ENCODE measurements around the gene HES2. TPM values are rescaled to one million over a fixed set of nuclear protein-coding genes. Genes with fewer than 3 reads are reported as not detected.
"Not testable (repeated sequence)": the region's sequence is repeated elsewhere in the genome, so short reads cannot be mapped to it uniquely, and the experiment has no call there.

HES2 gene
- total RNA-seq, 1 donor from 2014 or later, result 0.26 TPM

DNA sequence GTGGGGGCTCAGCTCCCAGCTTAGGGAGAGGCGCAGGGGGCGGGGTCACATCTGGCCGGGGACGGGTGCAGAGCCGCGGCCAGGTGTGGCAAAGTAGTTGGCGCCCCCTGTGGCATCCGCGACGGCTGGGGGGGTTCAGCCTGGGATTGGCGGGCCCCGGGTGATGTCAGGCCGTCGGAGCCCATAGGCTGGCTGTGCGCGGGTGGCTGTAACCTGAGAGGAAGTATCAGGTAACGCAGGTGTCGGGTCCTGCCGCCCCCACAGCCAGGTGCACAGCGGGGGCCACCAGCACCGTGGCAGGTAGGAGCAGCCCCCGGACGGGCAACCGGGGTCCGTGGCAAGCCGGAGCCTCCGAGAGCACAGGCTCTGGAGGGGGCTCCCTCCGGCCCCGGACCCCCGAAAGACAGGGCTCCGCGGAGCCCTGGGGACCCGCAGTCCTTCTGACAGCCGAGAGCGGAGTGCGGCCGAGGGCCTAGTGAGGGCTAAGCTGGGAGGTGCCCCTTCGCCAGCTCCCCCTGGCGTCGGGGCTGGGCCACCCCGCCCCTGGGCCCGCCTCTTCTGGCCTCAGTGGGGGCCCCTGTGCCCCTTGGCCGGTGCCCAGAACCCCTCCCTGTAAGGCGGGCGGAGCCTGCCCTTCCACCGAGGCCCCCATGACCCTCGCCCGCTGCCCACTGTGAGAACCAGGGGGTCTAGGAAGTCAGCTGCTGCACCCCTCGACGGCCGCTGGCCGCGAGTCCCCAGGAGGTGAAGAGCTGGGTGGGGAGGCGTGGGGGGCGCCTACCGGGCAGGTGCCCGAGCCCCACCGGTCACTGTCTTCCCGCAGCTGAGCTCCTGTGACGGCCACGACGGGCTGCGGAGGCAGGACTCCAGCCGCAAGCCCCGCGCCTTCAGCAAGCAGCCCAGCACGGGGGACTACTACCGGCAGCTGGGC, 28.4 kb upstream of the HES2 start:
- no peak overlapping the region for H3K4me3 Mint-ChIP-seq
- peaks cover 44% of the 10 kb centered on the region for H3K27me3 Mint-ChIP-seq
- DNase-seq, result no peak
- intact Hi-C loops (cut with micrococcal nuclease), result no loop called here
- H3K27ac Mint-ChIP-seq, result no peak overlapping the region
- peaks cover 13% of the 10 kb centered on the region for H3K4me1 Mint-ChIP-seq
- no peaks in the 10 kb centered on the region for H3K36me3 Mint-ChIP-seq (ENCODE audit: low read depth)
- H3K9me3 Mint-ChIP-seq, result no peaks in the 10 kb centered on the region

- no peak for DNase-seq
- Mint-ChIP-seq H3K4me1 (peaks cover 13% of the 10 kb centered on the region), H3K36me3 (ENCODE audit: low read depth) (no peaks in the 10 kb centered on the region), H3K27me3 (peaks cover 42% of the 10 kb centered on the region), H3K4me3 (peak overlapping the region; percentile 21), H3K9me3 (no peaks in the 10 kb centered on the region), H3K27ac (no peak overlapping the region)
- intact Hi-C loops (cut with micrococcal nuclease), result no loop called here
Measured at GRCh38 chr1:6447016-6447817, 27.5 kb upstream of the HES2 start.

DNA sequence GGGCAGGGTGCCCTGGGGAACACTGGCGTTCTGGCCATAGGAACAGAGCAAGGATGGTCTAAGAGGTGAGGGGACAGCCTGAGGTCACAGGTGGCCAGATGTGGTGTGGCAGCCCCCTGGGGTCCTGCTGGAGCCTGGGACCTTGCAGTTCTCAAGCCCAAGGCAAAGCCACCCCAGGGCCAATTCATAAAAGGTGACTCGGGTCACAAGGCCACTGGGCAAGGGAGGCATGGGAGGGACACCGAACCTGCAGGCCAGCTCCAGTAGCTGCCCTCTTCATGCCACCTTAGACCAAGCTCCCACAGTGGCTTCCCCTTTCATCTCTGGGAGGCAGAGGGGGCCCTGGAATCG, 26.9 kb upstream of the HES2 start:
- no peak overlapping the region for H3K27ac Mint-ChIP-seq
- peak overlapping the region; percentile 26 for H3K4me3 Mint-ChIP-seq
- intact Hi-C loops (cut with micrococcal nuclease), result no loop called here
- no peaks in the 10 kb centered on the region for H3K9me3 Mint-ChIP-seq
- H3K36me3 Mint-ChIP-seq (ENCODE audit: low read depth), result no peaks in the 10 kb centered on the region
- DNase-seq, result no peak
- H3K4me1 Mint-ChIP-seq, result peaks cover 13% of the 10 kb centered on the region
- peaks cover 43% of the 10 kb centered on the region for H3K27me3 Mint-ChIP-seq

DNA sequence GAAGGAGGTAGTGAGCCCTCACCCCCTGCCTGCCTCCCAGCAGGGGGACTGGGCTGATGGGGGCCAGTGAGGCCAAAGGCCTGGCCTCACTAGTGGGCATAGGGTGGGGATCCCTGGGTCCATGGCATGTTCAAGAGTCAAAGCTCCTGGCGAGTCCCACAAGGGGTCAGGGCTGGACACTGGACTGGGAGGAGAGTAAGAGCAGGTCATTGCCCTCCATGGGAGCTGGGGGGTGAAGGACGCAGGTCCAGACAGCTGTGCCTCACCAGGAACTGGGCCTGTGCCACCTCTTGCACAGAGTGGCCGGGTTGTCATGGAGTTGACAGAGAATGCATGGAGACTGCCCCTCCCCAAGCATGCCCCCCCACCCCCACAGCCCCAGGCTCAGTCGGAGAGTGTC, 26.2 kb upstream of the HES2 start:
- DNase-seq; H3K36me3 Mint-ChIP-seq (ENCODE audit: low read depth); H3K27ac Mint-ChIP-seq; intact Hi-C loops (cut with micrococcal nuclease); H3K9me3 Mint-ChIP-seq; H3K4me3 Mint-ChIP-seq: not testable (repeated sequence)
- Mint-ChIP-seq H3K4me1 (peaks cover 15% of the 10 kb centered on the region), H3K27me3 (peaks cover 46% of the 10 kb centered on the region)

DNA sequence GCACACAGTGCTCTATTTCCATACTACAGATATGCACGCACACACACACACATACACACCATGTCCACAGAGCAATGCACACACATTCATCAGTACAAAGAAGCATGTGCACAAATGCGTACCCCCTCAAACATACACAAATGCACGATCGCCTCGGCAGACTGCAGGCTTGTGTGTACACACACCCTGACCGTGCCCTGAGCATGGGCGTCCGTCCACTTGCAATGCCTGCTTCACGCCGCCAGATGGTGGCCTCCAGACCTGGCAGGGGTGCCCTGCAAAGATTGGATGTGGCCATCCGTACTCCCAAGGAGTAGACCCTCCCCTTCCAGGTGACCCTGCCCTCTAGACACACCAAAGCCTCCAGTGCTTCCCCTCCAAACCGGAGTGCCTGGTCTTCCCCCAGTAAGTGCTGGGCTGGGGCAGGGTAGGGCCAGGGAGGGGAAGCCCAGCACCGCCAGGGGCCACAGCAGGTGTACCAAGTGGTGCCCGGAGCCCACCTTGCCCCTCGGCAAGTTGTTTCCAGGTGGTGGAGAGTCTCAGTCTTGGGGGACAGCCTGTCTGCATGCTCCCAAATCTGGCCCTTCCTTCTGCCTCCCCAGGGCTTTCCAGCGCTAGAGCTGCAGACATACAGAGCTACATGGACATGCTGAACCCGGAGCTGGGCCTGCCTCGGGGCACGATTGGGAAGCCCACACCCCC, 25.5 kb upstream of the HES2 start:
- DNase-seq, result peak; percentile 84

DNA sequence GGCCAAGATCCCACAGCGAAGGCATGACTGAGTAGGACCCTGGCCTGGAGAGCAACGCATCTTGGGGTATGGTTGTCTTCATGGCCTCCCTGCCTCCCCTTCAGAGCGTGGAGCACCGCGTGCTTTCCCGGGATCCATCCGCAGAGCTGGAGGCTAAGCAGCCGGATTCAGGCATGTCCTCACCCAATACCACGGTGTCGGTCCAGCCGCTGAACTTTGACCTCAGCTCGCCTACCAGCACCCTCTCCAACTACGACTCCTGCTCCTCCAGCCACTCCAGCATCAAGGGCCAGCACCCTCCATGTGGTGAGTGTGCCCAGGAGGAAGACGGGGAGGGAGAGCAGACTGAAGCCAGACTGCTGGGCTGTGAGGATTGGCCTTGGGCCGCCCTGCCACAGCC, 24.7 kb upstream of the HES2 start:
- no peaks in the 10 kb centered on the region for H3K36me3 Mint-ChIP-seq (ENCODE audit: low read depth)
- no peak for DNase-seq
- no peaks in the 10 kb centered on the region for H3K9me3 Mint-ChIP-seq
- no peak overlapping the region for H3K4me3 Mint-ChIP-seq
- peaks cover 11% of the 10 kb centered on the region for H3K4me1 Mint-ChIP-seq
- intact Hi-C loops (cut with micrococcal nuclease), result no loop called here
- peaks cover 34% of the 10 kb centered on the region for H3K27me3 Mint-ChIP-seq
- no peak overlapping the region for H3K27ac Mint-ChIP-seq

More for the DNA sequence above, 25.5 kb upstream of the HES2 start:
- Mint-ChIP-seq H3K4me1 (peaks cover 14% of the 10 kb centered on the region), H3K9me3 (no peaks in the 10 kb centered on the region), H3K27ac (no peak overlapping the region), H3K36me3 (ENCODE audit: low read depth) (no peaks in the 10 kb centered on the region), H3K27me3 (peaks cover 40% of the 10 kb centered on the region), H3K4me3 (no peak overlapping the region)
- intact Hi-C loops (cut with micrococcal nuclease), result no loop called here

GRCh38 chr1:6443339-6444115, 23.8 kb upstream of the HES2 start:
- intact Hi-C loops (cut with micrococcal nuclease), result no loop called here

GRCh38 chr1:6441586-6441985, 21.9 kb upstream of the HES2 start:
- intact Hi-C loops (cut with micrococcal nuclease), result no loop called here
- H3K27ac Mint-ChIP-seq, result no peak overlapping the region
- peaks cover 10% of the 10 kb centered on the region for H3K4me1 Mint-ChIP-seq
- no peak overlapping the region for H3K4me3 Mint-ChIP-seq
- H3K27me3 Mint-ChIP-seq, result peaks cover 34% of the 10 kb centered on the region
- no peaks in the 10 kb centered on the region for H3K36me3 Mint-ChIP-seq (ENCODE audit: low read depth)
- no peak for DNase-seq
- H3K9me3 Mint-ChIP-seq, result no peaks in the 10 kb centered on the region

More at GRCh38 chr1:6443339-6444115, 23.8 kb upstream of the HES2 start:
- DNase-seq, result no peak
- H3K36me3 Mint-ChIP-seq (ENCODE audit: low read depth), result no peaks in the 10 kb centered on the region
- no peaks in the 10 kb centered on the region for H3K9me3 Mint-ChIP-seq
- H3K4me3 Mint-ChIP-seq, result no peak overlapping the region
- H3K4me1 Mint-ChIP-seq, result peaks cover 8% of the 10 kb centered on the region
- H3K27me3 Mint-ChIP-seq, result peaks cover 34% of the 10 kb centered on the region
- no peak overlapping the region for H3K27ac Mint-ChIP-seq

DNA sequence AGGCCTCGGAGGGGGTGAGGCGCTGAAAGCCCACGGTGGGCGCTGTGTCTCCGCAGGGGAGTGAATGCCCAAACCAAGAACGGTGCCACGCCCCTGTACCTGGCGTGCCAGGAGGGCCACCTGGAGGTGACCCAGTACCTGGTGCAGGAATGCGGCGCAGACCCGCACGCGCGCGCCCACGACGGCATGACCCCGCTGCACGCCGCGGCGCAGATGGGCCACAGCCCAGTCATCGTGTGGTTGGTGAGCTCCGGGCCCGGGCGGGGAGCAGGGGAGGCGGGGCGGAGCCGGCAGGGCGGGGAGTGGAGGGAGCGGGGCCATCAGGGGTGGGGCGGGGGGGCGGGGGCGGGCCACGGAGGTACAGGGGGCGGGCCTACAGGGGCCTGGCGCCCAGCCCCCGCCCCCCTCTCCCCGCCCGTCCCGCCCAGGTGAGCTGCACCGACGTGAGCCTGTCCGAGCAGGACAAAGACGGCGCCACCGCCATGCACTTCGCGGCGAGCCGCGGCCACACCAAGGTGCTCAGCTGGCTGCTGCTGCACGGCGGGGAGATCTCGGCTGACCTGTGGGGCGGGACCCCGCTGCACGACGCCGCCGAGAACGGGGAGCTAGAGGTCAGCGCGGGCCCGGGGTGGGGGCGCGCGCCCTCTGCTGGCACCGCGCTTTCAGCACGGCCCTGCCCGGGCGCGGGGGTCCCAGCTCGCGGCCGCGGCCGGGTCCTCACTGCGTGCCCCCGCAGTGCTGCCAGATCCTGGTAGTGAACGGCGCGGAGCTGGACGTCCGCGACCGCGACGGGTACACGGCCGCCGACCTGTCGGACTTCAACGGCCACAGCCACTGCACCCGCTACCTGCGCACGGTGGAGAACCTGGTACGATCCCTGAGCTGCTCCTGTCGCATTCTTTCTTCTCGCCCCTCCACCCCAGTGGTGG, 20.7 kb upstream of the HES2 start:
- intact Hi-C loops (cut with micrococcal nuclease), result no loop called here
- H3K4me1 Mint-ChIP-seq, result peaks cover 10% of the 10 kb centered on the region
- H3K4me3 Mint-ChIP-seq, result peak overlapping the region; percentile 37
- H3K36me3 Mint-ChIP-seq (ENCODE audit: low read depth), result no peaks in the 10 kb centered on the region
- peak; percentile 92 for DNase-seq
- H3K9me3 Mint-ChIP-seq, result no peaks in the 10 kb centered on the region
- H3K27ac Mint-ChIP-seq, result no peak overlapping the region
- peaks cover 28% of the 10 kb centered on the region for H3K27me3 Mint-ChIP-seq

DNA sequence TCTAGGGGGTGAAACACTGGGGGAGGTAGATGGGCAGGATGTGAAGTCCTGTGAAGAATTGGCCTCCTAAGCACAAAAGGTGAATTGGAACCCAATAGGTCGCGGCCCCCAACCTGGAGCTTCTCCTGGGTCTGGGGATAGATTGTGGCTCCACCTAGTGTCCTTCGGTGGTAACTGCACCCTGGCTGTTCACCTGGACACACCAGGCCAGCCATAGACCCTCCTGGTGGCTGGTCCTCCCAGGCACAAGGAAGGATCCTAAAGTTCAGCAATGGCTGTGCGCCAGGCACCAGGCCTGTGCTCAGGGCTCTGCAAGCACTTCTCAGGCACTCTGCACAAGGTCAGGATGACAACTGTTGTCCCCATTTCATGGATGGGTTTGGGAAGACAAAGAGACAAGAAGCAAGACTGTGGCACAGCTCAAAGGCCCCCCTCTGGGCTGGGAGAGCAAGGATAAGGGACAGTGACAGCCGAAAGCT, 18.4 kb upstream of the HES2 start:
- intact Hi-C loops (cut with micrococcal nuclease), result loop anchor here (1.0 kb wide), 1 partner anchor 192 kb away; no protein-coding TSS in a partner anchor

DNA sequence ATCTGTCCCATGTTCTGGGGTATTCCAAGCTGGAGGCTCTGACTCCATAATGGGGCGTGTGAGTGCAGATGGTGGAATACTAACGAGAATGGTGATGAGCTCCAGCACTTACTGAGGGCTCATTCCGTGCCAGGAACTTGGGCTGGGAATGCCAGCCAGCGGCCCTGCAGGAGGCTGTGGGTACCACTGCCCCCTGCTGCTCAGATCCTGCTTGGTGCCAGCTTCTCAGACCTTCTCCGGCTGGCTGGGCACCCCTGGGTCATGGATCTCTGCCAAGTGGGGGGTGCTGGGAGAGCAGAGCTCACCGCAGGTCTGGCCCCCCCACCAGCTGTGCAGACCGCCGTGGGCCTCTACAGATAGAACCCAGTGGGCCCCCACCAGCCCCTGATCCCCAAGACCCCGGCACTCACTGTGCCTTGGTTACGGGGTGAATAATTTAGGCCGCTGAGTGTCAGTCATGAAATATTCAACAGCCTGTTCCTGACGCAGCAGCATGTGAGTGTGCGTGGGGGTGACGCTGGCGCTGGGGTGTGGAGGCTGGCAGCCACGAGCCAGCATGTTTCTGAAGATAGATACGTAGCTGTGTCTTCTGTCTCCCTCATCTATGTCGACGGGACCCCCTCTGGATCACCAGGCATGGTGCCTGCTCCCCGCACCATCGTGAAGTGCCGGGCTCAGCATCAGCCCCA, 17.4 kb upstream of the HES2 start:
- H3K9me3 Mint-ChIP-seq; H3K4me3 Mint-ChIP-seq; intact Hi-C loops (cut with micrococcal nuclease); H3K36me3 Mint-ChIP-seq (ENCODE audit: low read depth); DNase-seq; H3K27ac Mint-ChIP-seq: not testable (repeated sequence)
- Mint-ChIP-seq H3K27me3 (peaks cover 34% of the 10 kb centered on the region), H3K4me1 (peaks cover 10% of the 10 kb centered on the region)

More for the DNA sequence above, 18.4 kb upstream of the HES2 start:
- Mint-ChIP-seq H3K27me3 (peaks cover 34% of the 10 kb centered on the region), H3K9me3 (no peaks in the 10 kb centered on the region), H3K4me1 (peaks cover 10% of the 10 kb centered on the region), H3K36me3 (ENCODE audit: low read depth) (no peaks in the 10 kb centered on the region), H3K27ac (peak overlapping the region; percentile 58), H3K4me3 (no peak overlapping the region)
- peak; percentile 93 for DNase-seq

GRCh38 chr1:6436277-6436676, 16.6 kb upstream of the HES2 start:
- H3K4me3 Mint-ChIP-seq; H3K9me3 Mint-ChIP-seq; H3K27ac Mint-ChIP-seq; DNase-seq; H3K36me3 Mint-ChIP-seq (ENCODE audit: low read depth); intact Hi-C loops (cut with micrococcal nuclease): not testable (repeated sequence)
- H3K27me3 Mint-ChIP-seq, result peaks cover 29% of the 10 kb centered on the region
- H3K4me1 Mint-ChIP-seq, result peaks cover 10% of the 10 kb centered on the region
